K562 (cell line): ENCODE results near the gene RIMKLB.

ENCODE experiments used
- CHD1 ChIP-seq: fragments of 200-600 bp; sonication (generic); IDR thresholded peaks from one replicate; pipeline ENCODE4 v1.6.1; 2012; ENCODE audit warnings: mild to moderate bottlenecking, moderate library complexity, low read length, inconsistent platforms
- DIDO1 ChIP-seq: fragments of 450-650 bp; IDR thresholded peaks from 2 replicates; pipeline ENCODE4 v1.6.1; 2016; ENCODE audit warnings: low read depth, missing biosample characterization, missing genetic modification characterization
- ELF4 ChIP-seq: fragments of 450-650 bp; formaldehyde crosslinking; IDR thresholded peaks from 2 replicates; pipeline ENCODE4 v1.4.0; 2022; ENCODE audit warnings: missing genetic modification characterization
- MXI1 ChIP-seq: IDR thresholded peaks from 2 replicates; pipeline ENCODE4 v1.6.1; 2011; ENCODE audit warnings: low read depth, mild to moderate bottlenecking, improper control_type of control experiment, low read length
- POLR2A ChIP-seq: fragments of 450-650 bp; conservative IDR thresholded peaks from 2 replicates; pipeline ENCODE4 v1.6.1; 2016
- RAD21 ChIP-seq, 2 experiments: fragments of 250-450 bp in 1 of 2; fragments of 450-650 bp in 1 of 2; sonication (Bioruptor Pico) in 1 of 2; formaldehyde crosslinking in 1 of 2; IDR thresholded peaks in 1 of 2; conservative IDR thresholded peaks in 1 of 2; 2 replicates each; pipeline versions ENCODE4 v1.4.0 to v1.8.0; 2020 to 2022; ENCODE audit warnings: mild to moderate bottlenecking in 2 of 2, moderate library complexity in 1 of 2
- RBBP5 ChIP-seq: fragments of 200-600 bp; sonication (generic); IDR thresholded peaks from 2 replicates; pipeline ENCODE4 v1.6.1; 2012; ENCODE audit warnings: borderline replicate concordance, mild to moderate bottlenecking, low read length, control low read depth, inconsistent platforms; ENCODE audit not compliant: insufficient read depth, poor library complexity, severe bottlenecking
- TEAD2 ChIP-seq: fragments of 450-650 bp; IDR thresholded peaks from 2 replicates; pipeline ENCODE4 v1.6.1; 2016; ENCODE audit warnings: missing genetic modification characterization, control low read depth, missing compliant biosample characterization
- ZBTB1 ChIP-seq: sonication (generic); formaldehyde crosslinking; IDR thresholded peaks from 2 replicates; pipeline ENCODE4 v1.8.1; 2023; ENCODE audit warnings: missing genetic modification reagents, low read depth, mild to moderate bottlenecking, borderline replicate concordance
- ZNF24 ChIP-seq: fragments of 450-650 bp; IDR thresholded peaks from 2 replicates; pipeline ENCODE4 v1.6.1; 2016
- TF ChIP-seq, protein P1 (sequence below): fragments of 200-600 bp; sonication (generic); IDR thresholded peaks from one replicate; pipeline ENCODE4 v1.6.1; 2012; ENCODE audit warnings: mild to moderate bottlenecking, low read depth, low read length, inconsistent platforms
- TF ChIP-seq, protein P2 (sequence below): sonication (generic); formaldehyde crosslinking; IDR thresholded peaks from 2 replicates; pipeline ENCODE4 v1.9.0; 2022; ENCODE audit warnings: mild to moderate bottlenecking, missing genetic modification reagents
- TF ChIP-seq, protein P3 (sequence below), 3 experiments: IDR thresholded peaks in 2 of 3; conservative IDR thresholded peaks in 1 of 3; 2 replicates each; pipeline ENCODE4 v1.5.1; 2011 to 2012; ENCODE audit warnings: low read length in 3 of 3, mild to moderate bottlenecking in 3 of 3, control low read depth in 2 of 3, improper control_type of control experiment in 1 of 3, inconsistent platforms in 1 of 3, low read depth in 1 of 3, mixed read lengths in 1 of 3, moderate library complexity in 1 of 3; ENCODE audit not compliant: insufficient read depth in 2 of 3
- TF ChIP-seq, protein P4 (sequence below): sonication (generic); formaldehyde crosslinking; IDR thresholded peaks from 2 replicates; pipeline ENCODE4 v1.5.0; 2020; ENCODE audit warnings: missing genetic modification reagents

DNA sequence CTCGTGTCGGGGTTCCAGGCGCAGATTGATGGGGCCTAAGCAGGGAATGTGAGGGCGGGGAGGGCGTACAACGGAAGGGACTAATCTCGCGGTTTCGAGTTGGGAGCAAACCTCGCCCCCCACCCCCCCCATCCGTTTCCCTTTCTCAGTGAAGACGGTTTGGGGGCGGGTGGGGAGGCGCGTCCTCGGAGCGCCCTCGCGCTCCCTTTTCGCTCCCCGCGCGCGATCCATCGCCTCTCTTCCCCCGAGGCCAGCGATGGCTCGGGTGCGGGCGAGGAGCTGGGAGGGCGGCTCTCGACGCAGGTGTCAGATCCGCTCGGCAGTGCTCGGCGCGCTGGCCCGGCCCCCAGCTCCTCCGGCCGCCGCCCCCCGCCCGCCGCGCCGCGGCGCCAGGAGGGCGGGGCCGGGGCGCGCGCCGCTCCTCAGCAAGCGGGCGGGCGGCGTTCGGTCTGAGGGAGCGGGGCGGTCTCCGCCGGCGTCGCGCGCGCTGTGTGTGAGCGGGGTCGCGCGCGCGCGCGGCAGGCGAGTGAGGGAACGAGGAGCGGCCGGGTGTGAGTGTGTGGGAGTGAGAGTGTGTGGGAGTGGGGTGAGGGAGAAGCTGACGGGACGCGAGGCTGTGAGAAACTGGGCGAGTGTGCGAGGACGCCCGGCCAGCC is at the start of gene RIMKLB:
- peak; percentile 78; the same call in 1 of the 2 replicates for TF ChIP-seq POLR2A
- TF ChIP-seq, protein P1, sequence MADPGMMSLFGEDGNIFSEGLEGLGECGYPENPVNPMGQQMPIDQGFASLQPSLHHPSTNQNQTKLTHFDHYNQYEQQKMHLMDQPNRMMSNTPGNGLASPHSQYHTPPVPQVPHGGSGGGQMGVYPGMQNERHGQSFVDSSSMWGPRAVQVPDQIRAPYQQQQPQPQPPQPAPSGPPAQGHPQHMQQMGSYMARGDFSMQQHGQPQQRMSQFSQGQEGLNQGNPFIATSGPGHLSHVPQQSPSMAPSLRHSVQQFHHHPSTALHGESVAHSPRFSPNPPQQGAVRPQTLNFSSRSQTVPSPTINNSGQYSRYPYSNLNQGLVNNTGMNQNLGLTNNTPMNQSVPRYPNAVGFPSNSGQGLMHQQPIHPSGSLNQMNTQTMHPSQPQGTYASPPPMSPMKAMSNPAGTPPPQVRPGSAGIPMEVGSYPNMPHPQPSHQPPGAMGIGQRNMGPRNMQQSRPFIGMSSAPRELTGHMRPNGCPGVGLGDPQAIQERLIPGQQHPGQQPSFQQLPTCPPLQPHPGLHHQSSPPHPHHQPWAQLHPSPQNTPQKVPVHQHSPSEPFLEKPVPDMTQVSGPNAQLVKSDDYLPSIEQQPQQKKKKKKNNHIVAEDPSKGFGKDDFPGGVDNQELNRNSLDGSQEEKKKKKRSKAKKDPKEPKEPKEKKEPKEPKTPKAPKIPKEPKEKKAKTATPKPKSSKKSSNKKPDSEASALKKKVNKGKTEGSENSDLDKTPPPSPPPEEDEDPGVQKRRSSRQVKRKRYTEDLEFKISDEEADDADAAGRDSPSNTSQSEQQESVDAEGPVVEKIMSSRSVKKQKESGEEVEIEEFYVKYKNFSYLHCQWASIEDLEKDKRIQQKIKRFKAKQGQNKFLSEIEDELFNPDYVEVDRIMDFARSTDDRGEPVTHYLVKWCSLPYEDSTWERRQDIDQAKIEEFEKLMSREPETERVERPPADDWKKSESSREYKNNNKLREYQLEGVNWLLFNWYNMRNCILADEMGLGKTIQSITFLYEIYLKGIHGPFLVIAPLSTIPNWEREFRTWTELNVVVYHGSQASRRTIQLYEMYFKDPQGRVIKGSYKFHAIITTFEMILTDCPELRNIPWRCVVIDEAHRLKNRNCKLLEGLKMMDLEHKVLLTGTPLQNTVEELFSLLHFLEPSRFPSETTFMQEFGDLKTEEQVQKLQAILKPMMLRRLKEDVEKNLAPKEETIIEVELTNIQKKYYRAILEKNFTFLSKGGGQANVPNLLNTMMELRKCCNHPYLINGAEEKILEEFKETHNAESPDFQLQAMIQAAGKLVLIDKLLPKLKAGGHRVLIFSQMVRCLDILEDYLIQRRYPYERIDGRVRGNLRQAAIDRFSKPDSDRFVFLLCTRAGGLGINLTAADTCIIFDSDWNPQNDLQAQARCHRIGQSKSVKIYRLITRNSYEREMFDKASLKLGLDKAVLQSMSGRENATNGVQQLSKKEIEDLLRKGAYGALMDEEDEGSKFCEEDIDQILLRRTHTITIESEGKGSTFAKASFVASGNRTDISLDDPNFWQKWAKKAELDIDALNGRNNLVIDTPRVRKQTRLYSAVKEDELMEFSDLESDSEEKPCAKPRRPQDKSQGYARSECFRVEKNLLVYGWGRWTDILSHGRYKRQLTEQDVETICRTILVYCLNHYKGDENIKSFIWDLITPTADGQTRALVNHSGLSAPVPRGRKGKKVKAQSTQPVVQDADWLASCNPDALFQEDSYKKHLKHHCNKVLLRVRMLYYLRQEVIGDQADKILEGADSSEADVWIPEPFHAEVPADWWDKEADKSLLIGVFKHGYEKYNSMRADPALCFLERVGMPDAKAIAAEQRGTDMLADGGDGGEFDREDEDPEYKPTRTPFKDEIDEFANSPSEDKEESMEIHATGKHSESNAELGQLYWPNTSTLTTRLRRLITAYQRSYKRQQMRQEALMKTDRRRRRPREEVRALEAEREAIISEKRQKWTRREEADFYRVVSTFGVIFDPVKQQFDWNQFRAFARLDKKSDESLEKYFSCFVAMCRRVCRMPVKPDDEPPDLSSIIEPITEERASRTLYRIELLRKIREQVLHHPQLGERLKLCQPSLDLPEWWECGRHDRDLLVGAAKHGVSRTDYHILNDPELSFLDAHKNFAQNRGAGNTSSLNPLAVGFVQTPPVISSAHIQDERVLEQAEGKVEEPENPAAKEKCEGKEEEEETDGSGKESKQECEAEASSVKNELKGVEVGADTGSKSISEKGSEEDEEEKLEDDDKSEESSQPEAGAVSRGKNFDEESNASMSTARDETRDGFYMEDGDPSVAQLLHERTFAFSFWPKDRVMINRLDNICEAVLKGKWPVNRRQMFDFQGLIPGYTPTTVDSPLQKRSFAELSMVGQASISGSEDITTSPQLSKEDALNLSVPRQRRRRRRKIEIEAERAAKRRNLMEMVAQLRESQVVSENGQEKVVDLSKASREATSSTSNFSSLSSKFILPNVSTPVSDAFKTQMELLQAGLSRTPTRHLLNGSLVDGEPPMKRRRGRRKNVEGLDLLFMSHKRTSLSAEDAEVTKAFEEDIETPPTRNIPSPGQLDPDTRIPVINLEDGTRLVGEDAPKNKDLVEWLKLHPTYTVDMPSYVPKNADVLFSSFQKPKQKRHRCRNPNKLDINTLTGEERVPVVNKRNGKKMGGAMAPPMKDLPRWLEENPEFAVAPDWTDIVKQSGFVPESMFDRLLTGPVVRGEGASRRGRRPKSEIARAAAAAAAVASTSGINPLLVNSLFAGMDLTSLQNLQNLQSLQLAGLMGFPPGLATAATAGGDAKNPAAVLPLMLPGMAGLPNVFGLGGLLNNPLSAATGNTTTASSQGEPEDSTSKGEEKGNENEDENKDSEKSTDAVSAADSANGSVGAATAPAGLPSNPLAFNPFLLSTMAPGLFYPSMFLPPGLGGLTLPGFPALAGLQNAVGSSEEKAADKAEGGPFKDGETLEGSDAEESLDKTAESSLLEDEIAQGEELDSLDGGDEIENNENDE, result no peak
- TF ChIP-seq CHD1, result no peak
- no peak for TF ChIP-seq ZNF24
- peak; percentile 53 for TF ChIP-seq RBBP5
- TF ChIP-seq, protein P2, sequence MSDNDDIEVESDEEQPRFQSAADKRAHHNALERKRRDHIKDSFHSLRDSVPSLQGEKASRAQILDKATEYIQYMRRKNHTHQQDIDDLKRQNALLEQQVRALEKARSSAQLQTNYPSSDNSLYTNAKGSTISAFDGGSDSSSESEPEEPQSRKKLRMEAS (CRISPR knock-in tag), result no peak
- no peak for TF ChIP-seq ELF4 (CRISPR knock-in tag)
- TF ChIP-seq RAD21 (CRISPR knock-in tag; conservative IDR thresholded peaks at IDR 0.05 in 1 of 2, IDR thresholded peaks at IDR 0.05 in 1 of 2), result no peak
- no peak for TF ChIP-seq MXI1
- no peak for TF ChIP-seq DIDO1
- no peak for TF ChIP-seq TEAD2 (tag)
- TF ChIP-seq, protein P3, sequence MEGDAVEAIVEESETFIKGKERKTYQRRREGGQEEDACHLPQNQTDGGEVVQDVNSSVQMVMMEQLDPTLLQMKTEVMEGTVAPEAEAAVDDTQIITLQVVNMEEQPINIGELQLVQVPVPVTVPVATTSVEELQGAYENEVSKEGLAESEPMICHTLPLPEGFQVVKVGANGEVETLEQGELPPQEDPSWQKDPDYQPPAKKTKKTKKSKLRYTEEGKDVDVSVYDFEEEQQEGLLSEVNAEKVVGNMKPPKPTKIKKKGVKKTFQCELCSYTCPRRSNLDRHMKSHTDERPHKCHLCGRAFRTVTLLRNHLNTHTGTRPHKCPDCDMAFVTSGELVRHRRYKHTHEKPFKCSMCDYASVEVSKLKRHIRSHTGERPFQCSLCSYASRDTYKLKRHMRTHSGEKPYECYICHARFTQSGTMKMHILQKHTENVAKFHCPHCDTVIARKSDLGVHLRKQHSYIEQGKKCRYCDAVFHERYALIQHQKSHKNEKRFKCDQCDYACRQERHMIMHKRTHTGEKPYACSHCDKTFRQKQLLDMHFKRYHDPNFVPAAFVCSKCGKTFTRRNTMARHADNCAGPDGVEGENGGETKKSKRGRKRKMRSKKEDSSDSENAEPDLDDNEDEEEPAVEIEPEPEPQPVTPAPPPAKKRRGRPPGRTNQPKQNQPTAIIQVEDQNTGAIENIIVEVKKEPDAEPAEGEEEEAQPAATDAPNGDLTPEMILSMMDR (IDR thresholded peaks at IDR 0.05 in 2 of 3, conservative IDR thresholded peaks at IDR 0.05 in 1 of 3; ENCODE audit: insufficient read depth in 2 of 3, low read depth in 1 of 3, low read length in 3 of 3), result no peak
- TF ChIP-seq, protein P4, sequence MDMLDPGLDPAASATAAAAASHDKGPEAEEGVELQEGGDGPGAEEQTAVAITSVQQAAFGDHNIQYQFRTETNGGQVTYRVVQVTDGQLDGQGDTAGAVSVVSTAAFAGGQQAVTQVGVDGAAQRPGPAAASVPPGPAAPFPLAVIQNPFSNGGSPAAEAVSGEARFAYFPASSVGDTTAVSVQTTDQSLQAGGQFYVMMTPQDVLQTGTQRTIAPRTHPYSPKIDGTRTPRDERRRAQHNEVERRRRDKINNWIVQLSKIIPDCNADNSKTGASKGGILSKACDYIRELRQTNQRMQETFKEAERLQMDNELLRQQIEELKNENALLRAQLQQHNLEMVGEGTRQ, result no peak
- TF ChIP-seq ZBTB1 (CRISPR knock-in tag), result no peak
